ENCODE measurements around the gene PSMB3.
A peak's percentile ranks its signal among the peaks of the same experiment; 100 is the strongest.
"Not testable (repeated sequence)": the region's sequence is repeated elsewhere in the genome, so short reads cannot be mapped to it uniquely, and the experiment has no call there.

The PSMB3 gene

DNA sequence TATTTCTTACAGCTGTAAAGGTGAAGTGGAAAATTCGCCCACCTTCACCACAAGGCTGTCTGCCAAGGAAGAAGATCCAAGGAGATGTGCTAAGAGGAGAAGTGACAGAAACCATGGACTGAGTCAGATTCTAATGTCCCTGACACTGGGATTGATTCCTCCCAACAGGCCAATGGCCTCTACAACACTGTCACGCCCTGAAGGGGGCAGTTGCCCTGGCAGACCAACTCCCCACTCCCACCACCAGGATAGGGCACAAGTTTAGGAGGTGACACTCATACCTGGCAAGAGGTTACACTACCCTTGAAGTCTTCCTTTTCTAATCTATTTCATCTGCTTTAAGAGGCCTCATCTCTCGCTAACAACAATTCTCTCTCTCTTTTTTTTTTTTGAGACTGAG, 30.7 kb downstream of the PSMB3 start:
- H3K4me1 Mint-ChIP-seq (ENCODE audit: low read depth), result peaks cover 2% of the 10 kb centered on the region
- H3K27ac Mint-ChIP-seq, result no peak overlapping the region
- H3K27me3 Mint-ChIP-seq, result no peaks in the 10 kb centered on the region
- H3K36me3 Mint-ChIP-seq, result peaks cover 2% of the 10 kb centered on the region
- no peak overlapping the region for H3K4me3 Mint-ChIP-seq
- H3K9me3 Mint-ChIP-seq (ENCODE audit: low read depth), result no peaks in the 10 kb centered on the region

DNA sequence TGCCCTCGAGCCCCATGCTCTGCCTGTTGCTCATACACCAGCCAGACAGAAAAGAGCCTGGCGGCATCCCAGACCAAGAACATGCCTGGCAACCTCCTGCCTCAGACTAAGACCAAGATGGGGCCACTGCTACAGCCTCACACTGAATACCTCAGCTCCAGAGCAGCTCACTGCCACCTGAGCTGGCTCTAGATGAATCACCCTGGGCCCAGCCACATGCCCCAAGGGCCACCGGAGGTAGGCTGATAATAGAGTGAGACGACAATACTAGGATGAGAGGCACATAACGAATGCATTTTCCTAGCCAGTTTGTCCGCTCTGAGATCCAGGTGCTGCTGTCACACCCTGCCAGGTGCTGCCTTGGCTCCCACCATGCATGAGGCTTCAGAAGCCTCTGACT, 33.8 kb downstream of the PSMB3 start:
- H3K9me3 Mint-ChIP-seq (ENCODE audit: low read depth), result no peaks in the 10 kb centered on the region
- no peaks in the 10 kb centered on the region for H3K36me3 Mint-ChIP-seq
- H3K27me3 Mint-ChIP-seq, result no peaks in the 10 kb centered on the region
- H3K27ac Mint-ChIP-seq, result no peak overlapping the region
- H3K4me1 Mint-ChIP-seq (ENCODE audit: low read depth), result peaks cover 7% of the 10 kb centered on the region
- no peak overlapping the region for H3K4me3 Mint-ChIP-seq

DNA sequence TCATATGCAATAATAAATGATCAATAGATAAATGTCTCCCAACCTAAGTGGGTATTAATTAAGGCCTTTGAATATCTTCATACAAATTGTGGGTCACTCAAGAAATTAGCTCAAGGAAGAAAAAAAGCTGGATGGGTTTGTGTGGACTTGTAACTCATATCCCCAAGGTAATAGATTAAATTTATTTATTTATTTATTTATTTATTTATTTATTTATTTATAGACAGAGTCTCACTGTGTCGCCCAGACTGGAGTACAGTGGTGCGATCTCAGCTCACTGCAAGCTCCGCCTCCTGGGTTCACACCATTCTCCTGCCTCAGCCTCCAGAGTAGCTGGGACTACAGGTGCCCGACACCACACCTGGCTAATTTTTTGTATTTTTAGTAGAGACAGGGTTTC, 35.5 kb downstream of the PSMB3 start:
- H3K9me3 Mint-ChIP-seq (ENCODE audit: low read depth); H3K4me3 Mint-ChIP-seq; H3K27me3 Mint-ChIP-seq; H3K4me1 Mint-ChIP-seq (ENCODE audit: low read depth); H3K27ac Mint-ChIP-seq; H3K36me3 Mint-ChIP-seq: not testable (repeated sequence)

DNA sequence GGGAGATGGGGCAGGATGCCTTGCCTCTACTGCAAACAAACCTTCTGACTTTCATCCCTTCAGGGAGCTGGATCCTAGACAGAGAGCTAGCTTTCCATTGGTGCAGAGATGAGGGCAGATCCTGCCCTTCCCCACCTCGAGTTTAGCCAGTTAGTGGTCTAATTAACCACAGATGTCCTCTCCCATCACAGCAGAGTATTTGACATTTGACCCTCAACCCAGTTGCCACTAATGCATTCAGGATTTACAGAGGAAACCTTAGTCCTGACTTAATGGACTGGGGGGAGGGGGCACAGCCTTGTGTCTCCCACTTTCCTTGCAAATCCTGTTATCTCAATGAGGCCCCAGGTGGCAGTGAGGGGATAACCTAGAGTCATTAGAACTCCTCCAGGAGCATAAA, 36.6 kb downstream of the PSMB3 start:
- peaks cover 15% of the 10 kb centered on the region for H3K4me1 Mint-ChIP-seq (ENCODE audit: low read depth)
- H3K9me3 Mint-ChIP-seq (ENCODE audit: low read depth), result no peaks in the 10 kb centered on the region
- no peaks in the 10 kb centered on the region for H3K27me3 Mint-ChIP-seq
- H3K36me3 Mint-ChIP-seq, result no peaks in the 10 kb centered on the region
- H3K27ac Mint-ChIP-seq, result no peak overlapping the region
- no peak overlapping the region for H3K4me3 Mint-ChIP-seq

DNA sequence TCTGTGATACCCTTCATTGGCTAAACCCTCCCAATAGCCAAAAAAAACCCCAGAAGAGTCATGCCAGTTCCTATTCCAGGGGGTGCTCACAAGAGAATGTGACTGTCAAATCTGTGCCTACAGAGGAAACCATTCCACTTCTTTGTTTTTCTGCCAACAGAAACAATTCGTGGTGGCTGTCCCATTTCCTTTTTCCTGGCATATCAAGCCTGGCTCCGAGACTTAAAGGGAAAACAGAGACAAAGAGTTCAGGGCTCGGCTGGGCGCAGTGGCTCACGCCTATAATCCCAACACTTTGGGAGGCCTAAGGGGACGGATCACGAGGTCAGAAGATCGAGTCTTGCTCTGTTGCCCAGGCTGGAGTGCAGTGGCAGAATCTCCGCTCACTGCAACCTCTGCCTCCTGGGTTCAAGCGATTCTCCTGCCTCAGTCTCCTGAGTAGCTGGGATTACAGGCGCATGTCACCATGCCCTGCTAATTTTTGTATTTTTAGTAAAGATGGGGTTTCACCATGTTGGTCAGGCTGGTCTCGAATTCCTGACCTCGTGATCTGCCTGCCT, 37.7 kb downstream of the PSMB3 start:
- not testable (repeated sequence) for H3K36me3 Mint-ChIP-seq; H3K27ac Mint-ChIP-seq; H3K27me3 Mint-ChIP-seq; H3K9me3 Mint-ChIP-seq (ENCODE audit: low read depth); H3K4me3 Mint-ChIP-seq
- peaks cover 22% of the 10 kb centered on the region for H3K4me1 Mint-ChIP-seq (ENCODE audit: low read depth)

DNA sequence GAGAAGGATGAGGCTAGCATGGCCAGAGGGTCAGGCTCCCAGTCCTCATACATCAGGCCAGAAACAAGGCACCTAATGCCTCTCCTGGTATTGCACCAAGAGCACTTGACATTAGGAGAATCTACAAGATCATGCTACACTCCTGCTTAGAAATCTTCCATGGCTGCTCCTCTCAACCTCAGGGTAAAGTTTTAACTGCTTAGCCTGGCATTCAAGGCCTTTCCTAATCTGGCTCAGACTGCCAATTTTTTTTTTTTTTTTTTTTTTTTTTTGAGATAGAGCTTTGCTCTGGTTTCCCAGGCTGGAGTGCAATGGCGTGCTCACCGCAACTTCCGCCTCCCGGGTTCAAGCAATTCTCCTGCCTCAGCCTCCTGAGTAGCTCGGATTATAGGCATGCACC, 38.6 kb downstream of the PSMB3 start:
- Mint-ChIP-seq H3K36me3 (no peaks in the 10 kb centered on the region), H3K27me3 (no peaks in the 10 kb centered on the region), H3K4me3 (no peak overlapping the region), H3K4me1 (ENCODE audit: low read depth) (peaks cover 29% of the 10 kb centered on the region), H3K27ac (no peak overlapping the region), H3K9me3 (ENCODE audit: low read depth) (no peaks in the 10 kb centered on the region)

DNA sequence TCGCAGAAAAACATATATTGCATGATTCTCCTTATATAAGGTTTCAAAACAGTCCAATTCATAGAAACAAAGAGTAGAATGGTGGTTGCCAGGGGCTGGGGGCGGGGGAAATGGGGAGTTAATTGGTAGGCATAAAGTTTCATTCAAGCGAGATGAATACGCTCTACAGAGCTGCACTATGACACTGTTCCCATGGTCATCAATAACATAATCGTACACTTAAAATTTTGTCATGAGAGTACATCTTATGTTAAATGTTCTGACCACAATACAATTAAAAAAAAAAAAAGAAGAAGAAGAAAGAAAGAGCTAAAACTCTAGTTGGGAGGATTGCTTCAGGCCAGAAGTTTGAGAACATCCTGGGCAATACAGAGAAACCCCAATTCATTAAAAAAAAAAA, 41.7 kb downstream of the PSMB3 start:
- no peaks in the 10 kb centered on the region for H3K27me3 Mint-ChIP-seq
- H3K27ac Mint-ChIP-seq, result peak overlapping the region; percentile 54
- no peak overlapping the region for H3K4me3 Mint-ChIP-seq
- H3K9me3 Mint-ChIP-seq (ENCODE audit: low read depth), result no peaks in the 10 kb centered on the region
- peaks cover 54% of the 10 kb centered on the region for H3K4me1 Mint-ChIP-seq (ENCODE audit: low read depth)
- peaks cover 3% of the 10 kb centered on the region for H3K36me3 Mint-ChIP-seq

DNA sequence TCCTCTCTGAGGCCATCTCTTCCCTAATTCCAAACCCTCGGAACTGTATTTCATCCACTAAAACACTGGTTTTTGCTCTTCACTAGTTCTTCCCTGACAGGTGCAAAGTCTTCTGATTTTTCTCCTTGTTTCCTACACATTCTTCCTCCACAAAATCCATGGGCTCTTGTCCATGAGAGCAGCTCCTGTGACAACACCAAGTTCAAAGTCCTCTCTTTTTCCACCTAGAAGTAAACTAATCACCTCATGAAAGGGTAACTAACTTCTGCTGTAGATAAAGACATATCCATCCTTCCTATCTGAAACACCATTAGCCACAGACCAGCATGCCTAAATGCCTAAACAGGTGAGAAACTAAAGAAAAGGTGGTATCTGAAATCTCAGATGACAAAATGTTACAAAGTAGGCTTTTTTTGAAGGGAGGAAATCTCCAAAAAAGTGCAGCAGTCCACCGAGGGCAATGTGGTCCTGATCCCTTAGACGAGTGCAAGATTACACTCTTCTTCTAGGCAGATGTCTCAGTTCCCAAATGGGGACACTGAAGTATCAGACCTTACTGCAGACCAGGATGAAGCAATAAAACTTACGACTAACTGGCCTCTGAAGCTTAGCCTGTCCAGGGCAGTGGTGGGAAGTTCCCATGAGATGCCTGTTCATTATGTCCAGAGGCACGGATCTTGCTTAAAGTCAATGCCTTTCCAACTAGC, 44.1 kb downstream of the PSMB3 start:
- Mint-ChIP-seq H3K4me3 (peak overlapping the region; percentile 91), H3K4me1 (ENCODE audit: low read depth) (peaks cover 56% of the 10 kb centered on the region)

DNA sequence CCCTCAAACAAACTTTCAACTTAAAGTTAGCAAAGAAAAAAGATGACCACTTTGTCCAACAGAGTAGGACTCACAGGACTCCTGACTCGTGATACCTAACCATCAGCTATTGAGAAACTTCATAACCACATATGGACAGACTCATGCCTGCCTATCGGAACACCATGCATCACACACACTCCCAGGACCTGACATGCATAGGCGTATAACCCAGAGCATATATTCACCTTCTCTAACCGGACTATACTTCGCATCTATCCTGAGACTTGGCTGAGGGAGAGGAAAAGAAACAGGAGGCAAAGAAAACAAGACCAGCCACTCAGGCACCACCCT, 44.6 kb downstream of the PSMB3 start:
- H3K36me3 Mint-ChIP-seq, result peaks cover 8% of the 10 kb centered on the region
- no peaks in the 10 kb centered on the region for H3K27me3 Mint-ChIP-seq
- H3K4me1 Mint-ChIP-seq (ENCODE audit: low read depth), result peaks cover 56% of the 10 kb centered on the region
- peak overlapping the region; percentile 77 for H3K27ac Mint-ChIP-seq
- H3K4me3 Mint-ChIP-seq, result peak overlapping the region; percentile 91
- no peaks in the 10 kb centered on the region for H3K9me3 Mint-ChIP-seq (ENCODE audit: low read depth)

More for the DNA sequence above, 44.1 kb downstream of the PSMB3 start:
- peak overlapping the region; percentile 77 for H3K27ac Mint-ChIP-seq
- no peaks in the 10 kb centered on the region for H3K9me3 Mint-ChIP-seq (ENCODE audit: low read depth)
- no peaks in the 10 kb centered on the region for H3K27me3 Mint-ChIP-seq
- H3K36me3 Mint-ChIP-seq, result peaks cover 8% of the 10 kb centered on the region

DNA sequence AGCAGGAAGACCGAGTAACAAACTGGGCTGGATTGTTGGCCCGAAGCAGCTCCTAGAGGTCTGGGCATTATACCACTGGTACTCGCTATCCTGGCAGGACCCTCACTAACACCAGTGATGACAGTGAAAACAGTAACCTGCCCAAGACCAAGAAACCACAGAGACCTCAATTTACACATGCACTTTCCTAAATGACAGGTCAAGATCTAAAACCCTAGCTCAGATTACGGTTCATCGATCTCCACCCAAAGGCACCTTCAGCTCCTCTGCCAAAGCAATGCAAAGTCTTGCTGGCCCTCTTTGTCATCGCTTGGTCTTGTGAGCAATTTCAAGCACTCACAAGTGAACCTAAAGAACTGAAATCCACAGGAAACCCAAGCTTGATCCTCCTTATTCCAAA, 45.3 kb downstream of the PSMB3 start:
- Mint-ChIP-seq H3K27ac (peak overlapping the region; percentile 90), H3K4me3 (peak overlapping the region; percentile 91), H3K36me3 (peaks cover 8% of the 10 kb centered on the region), H3K4me1 (ENCODE audit: low read depth) (peaks cover 52% of the 10 kb centered on the region), H3K9me3 (ENCODE audit: low read depth) (no peaks in the 10 kb centered on the region), H3K27me3 (no peaks in the 10 kb centered on the region)

DNA sequence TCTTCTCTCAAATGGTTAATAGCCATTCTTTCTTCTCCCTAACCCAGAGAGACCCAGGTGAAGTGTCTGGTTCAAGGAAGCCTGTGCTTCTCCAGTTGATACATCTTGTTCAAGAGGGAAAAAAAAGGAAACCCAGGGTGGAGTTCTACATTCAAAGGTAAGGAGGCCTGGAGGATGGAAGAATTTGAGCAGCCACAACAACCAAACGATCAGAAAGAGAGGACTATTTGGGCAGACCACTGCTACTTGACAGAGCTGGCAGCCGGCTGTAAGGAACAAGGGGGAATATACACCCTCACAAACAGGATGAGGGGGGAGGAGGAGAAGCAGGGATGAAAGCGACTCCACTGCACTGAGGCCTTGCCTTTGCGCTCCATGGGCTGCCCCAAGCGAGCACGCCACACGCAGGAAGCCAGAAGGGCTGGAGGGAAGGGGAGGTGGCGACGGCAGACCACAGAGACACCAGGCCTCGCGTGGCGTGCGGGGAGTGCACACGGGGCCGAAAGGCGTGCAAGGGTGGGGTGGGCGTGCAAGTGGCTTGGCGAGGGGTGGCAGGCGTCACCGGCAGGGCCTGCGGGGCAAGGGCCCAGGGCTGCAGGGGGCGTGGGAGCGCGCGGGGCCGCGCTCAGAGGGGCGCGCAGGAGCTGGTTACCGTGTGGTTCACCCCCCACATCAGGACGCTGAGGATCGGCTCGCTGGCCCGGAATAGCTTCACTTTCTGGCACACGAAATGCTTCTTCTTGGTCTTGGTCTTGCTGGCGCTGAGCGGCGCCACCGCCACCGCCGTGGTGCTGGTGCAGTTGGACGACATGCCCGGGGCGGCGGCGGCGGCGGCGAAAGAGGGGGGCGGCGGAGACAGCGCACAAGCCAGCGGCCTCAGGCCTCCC, 46.3 kb downstream of the PSMB3 start:
- no peaks in the 10 kb centered on the region for H3K27me3 Mint-ChIP-seq
- peak overlapping the region; percentile 90 for H3K27ac Mint-ChIP-seq
- no peaks in the 10 kb centered on the region for H3K9me3 Mint-ChIP-seq (ENCODE audit: low read depth)
- H3K4me3 Mint-ChIP-seq, result peak overlapping the region; percentile 91
- peaks cover 8% of the 10 kb centered on the region for H3K36me3 Mint-ChIP-seq
- H3K4me1 Mint-ChIP-seq (ENCODE audit: low read depth), result peaks cover 49% of the 10 kb centered on the region

DNA sequence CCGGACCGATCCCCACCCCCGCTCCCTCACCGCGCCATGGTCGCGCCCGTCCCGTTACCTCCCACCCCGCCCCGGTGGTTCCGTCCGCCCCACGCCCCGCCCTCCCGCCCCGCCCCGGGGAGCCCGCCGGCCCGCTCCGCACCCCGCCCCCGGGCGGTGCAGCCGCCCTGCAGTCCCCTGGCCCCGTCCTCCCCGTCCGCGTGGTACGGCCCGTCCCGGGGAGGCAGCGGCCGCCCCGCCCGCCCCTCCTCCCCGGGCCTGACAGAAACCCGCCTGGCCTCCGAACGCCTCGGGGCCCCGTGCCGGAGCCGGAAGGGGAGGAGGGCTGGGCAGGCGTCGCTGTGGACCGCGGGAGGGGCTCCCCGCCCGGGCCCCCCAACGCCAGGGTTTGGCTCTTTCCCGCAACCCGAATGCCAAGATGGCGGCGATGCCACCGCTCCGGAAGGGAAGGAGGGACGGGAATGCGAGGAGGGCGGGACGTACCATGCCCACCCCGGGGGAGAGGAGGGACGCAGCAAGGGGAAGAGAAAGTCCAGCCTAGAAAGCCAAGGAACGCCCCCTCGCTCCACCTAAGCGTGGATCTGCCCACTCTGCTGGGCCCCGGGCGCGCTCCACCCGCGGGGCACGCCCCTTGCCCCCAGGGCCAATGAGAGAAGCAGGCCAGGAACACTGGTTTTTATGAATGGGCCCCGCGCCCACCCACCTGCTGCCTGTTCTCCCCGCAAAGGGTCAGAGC, 47.1 kb downstream of the PSMB3 start, which contains the start of gene PIP4K2B:
Gene PIP4K2B (minus strand): TSS at position 56 of the 736 bp plus-strand sequence. CDS start 132 bp downstream, outside the sequence.
- no peaks in the 10 kb centered on the region for H3K9me3 Mint-ChIP-seq (ENCODE audit: low read depth)
- peaks cover 8% of the 10 kb centered on the region for H3K36me3 Mint-ChIP-seq

DNA sequence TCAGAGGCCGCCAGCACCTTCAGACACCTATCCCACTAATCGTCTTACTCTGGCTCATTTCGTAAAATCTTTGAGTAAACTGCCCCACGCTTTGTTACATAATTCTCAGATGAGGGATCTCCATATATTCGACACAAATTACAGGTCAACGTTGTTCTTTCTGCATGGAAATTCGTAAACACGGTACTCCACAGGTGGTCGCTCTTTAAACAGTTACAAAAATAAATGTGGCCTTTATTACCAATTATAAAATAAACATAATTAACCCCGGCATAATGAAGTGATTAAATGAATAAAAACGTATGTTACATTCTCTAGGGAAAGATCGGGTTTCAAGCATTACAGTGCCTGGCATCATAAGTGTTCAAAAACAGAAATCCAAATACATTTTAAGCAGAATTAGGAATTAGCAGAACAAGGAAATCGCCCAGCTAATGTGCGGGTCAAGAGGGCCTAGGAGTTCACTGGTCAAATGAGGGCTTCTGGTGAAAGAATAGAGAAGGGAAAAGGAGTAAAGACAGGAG, 47.8 kb downstream of the PSMB3 start:
- Mint-ChIP-seq H3K36me3 (peaks cover 8% of the 10 kb centered on the region), H3K27me3 (no peaks in the 10 kb centered on the region), H3K4me1 (ENCODE audit: low read depth) (peaks cover 39% of the 10 kb centered on the region), H3K27ac (peak overlapping the region; percentile 54), H3K4me3 (peak overlapping the region; percentile 80), H3K9me3 (ENCODE audit: low read depth) (no peaks in the 10 kb centered on the region)

More for the DNA sequence above, 47.1 kb downstream of the PSMB3 start, which contains the start of gene PIP4K2B:
- H3K27ac Mint-ChIP-seq, result peak within 1 kb of the TSS; percentile 90
- H3K4me3 Mint-ChIP-seq, result peak within 1 kb of the TSS; percentile 91
- H3K4me1 Mint-ChIP-seq (ENCODE audit: low read depth), result peaks cover 42% of the 10 kb centered on the region
- no peaks in the 10 kb centered on the region for H3K27me3 Mint-ChIP-seq

DNA sequence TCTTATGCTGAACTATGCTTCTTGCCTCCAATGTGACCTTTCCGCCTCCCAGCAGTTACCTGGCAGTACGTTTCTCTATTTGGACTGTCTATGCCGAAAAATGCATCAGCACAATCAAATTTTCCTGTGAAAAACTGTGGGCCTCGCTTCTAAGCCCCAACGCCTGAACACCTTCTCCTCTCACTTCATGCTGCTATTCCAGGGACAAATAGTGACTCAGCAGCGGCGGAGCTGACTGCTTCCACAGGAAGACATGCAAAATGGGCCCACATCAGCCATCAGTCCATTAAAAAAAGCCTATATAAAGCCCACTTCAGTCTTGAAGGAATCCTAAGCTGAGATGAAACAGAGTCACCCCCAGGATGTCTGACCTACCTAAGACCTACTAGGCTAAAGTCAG, 57.3 kb downstream of the PSMB3 start:
- Mint-ChIP-seq H3K4me1 (ENCODE audit: low read depth) (no peaks in the 10 kb centered on the region), H3K27ac (no peak overlapping the region), H3K36me3 (peaks cover 4% of the 10 kb centered on the region), H3K27me3 (no peaks in the 10 kb centered on the region), H3K9me3 (ENCODE audit: low read depth) (no peaks in the 10 kb centered on the region), H3K4me3 (no peak overlapping the region)
